Measurements from ENCODE around the gene BCAS3.

Gene BCAS3

DNA sequence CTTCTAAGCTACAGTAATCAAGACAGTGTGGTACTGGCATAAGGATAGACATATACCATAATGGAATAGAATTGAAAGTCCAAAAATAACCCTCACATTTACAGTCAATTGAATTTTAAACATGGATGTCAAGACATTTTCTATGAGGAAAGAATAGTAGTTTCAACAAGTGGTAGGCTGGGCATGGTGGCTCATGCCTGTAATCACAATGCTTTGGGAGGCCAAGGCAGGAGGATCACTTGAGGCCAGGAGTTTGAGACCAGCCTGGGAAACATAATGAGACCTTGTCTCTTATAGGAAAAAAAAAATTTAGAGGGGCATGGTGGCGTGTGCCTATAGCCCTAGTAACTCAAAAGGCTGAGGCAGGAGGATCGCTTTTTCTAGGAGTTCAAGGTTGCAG, 599.2 kb downstream of the BCAS3 start:
- TF ChIP-seq YY1 (IDR thresholded peaks at IDR 0.05; ENCODE audit: low read depth): no peak
- TF ChIP-seq, protein P1, sequence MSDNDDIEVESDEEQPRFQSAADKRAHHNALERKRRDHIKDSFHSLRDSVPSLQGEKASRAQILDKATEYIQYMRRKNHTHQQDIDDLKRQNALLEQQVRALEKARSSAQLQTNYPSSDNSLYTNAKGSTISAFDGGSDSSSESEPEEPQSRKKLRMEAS (IDR thresholded peaks at IDR 0.05): no peak
- TF ChIP-seq, protein P2, sequence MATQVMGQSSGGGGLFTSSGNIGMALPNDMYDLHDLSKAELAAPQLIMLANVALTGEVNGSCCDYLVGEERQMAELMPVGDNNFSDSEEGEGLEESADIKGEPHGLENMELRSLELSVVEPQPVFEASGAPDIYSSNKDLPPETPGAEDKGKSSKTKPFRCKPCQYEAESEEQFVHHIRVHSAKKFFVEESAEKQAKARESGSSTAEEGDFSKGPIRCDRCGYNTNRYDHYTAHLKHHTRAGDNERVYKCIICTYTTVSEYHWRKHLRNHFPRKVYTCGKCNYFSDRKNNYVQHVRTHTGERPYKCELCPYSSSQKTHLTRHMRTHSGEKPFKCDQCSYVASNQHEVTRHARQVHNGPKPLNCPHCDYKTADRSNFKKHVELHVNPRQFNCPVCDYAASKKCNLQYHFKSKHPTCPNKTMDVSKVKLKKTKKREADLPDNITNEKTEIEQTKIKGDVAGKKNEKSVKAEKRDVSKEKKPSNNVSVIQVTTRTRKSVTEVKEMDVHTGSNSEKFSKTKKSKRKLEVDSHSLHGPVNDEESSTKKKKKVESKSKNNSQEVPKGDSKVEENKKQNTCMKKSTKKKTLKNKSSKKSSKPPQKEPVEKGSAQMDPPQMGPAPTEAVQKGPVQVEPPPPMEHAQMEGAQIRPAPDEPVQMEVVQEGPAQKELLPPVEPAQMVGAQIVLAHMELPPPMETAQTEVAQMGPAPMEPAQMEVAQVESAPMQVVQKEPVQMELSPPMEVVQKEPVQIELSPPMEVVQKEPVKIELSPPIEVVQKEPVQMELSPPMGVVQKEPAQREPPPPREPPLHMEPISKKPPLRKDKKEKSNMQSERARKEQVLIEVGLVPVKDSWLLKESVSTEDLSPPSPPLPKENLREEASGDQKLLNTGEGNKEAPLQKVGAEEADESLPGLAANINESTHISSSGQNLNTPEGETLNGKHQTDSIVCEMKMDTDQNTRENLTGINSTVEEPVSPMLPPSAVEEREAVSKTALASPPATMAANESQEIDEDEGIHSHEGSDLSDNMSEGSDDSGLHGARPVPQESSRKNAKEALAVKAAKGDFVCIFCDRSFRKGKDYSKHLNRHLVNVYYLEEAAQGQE (IDR thresholded peaks at IDR 0.05; ENCODE audit: low read depth): no peak
- TF ChIP-seq EGR1 (IDR thresholded peaks at IDR 0.05): no peak
- TF ChIP-seq TEAD4 (IDR thresholded peaks at IDR 0.05): no peak
- TF ChIP-seq NFIC (IDR thresholded peaks at IDR 0.05): no peak
- TF ChIP-seq, protein P3, sequence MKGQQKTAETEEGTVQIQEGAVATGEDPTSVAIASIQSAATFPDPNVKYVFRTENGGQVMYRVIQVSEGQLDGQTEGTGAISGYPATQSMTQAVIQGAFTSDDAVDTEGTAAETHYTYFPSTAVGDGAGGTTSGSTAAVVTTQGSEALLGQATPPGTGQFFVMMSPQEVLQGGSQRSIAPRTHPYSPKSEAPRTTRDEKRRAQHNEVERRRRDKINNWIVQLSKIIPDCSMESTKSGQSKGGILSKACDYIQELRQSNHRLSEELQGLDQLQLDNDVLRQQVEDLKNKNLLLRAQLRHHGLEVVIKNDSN (IDR thresholded peaks at IDR 0.05): no peak
- TF ChIP-seq FOXM1 (IDR thresholded peaks at IDR 0.05; ENCODE audit: borderline replicate concordance, low read depth): no peak
- no peak for TF ChIP-seq TAF1 (IDR thresholded peaks at IDR 0.05; ENCODE audit: low read depth)
- no peak for TF ChIP-seq TCF12 (IDR thresholded peaks at IDR 0.05; ENCODE audit: low read depth)
- no peak for TF ChIP-seq CEBPB (IDR thresholded peaks at IDR 0.05)
- TF ChIP-seq EP300 (IDR thresholded peaks at IDR 0.05; ENCODE audit: borderline replicate concordance): no peak
- TF ChIP-seq CREB1 (IDR thresholded peaks at IDR 0.05; ENCODE audit: low read depth): no peak
- TF ChIP-seq RAD21 (IDR thresholded peaks at IDR 0.05; ENCODE audit: low read depth): no peak

GRCh38 chr17:61279476-61280145, 602.0 kb downstream of the BCAS3 start:
- no peak for TF ChIP-seq CREB1 (IDR thresholded peaks at IDR 0.05; ENCODE audit: low read depth)

DNA sequence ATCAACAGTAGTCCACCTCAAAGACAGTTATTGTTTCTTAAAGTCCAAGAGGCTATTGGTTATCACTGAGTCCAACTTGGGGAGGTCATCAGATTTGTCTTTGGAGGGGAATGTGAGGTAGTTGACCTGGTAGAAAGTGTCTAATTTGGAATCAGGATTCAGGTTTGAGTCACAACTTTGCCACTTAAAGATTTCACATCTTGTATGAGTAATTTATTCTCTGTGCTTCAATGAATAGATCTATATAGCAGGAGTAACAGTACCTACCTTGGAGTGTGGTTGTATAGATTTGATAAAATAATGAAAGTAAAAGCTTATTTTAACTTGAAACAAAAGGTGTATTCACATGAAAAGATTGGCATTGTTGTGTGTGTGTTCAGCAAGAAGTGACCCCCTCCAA, 602.7 kb downstream of the BCAS3 start:
- no peak for TF ChIP-seq TCF12 (IDR thresholded peaks at IDR 0.05; ENCODE audit: low read depth)
- TF ChIP-seq EP300 (IDR thresholded peaks at IDR 0.05; ENCODE audit: borderline replicate concordance): no peak
- no peak for TF ChIP-seq TEAD4 (IDR thresholded peaks at IDR 0.05)
- no peak for TF ChIP-seq FOXM1 (IDR thresholded peaks at IDR 0.05; ENCODE audit: borderline replicate concordance, low read depth)
- no peak for TF ChIP-seq CEBPB (IDR thresholded peaks at IDR 0.05)
- TF ChIP-seq, protein P2 (IDR thresholded peaks at IDR 0.05; ENCODE audit: low read depth): no peak
- TF ChIP-seq YY1 (IDR thresholded peaks at IDR 0.05; ENCODE audit: low read depth): no peak
- TF ChIP-seq TAF1 (IDR thresholded peaks at IDR 0.05; ENCODE audit: low read depth): no peak
- no peak for TF ChIP-seq ZBTB7A (IDR thresholded peaks at IDR 0.05; ENCODE audit: low read depth)

- TF ChIP-seq, protein P2 (IDR thresholded peaks at IDR 0.05; ENCODE audit: low read depth): no peak
- TF ChIP-seq, protein P3 (IDR thresholded peaks at IDR 0.05): no peak
- TF ChIP-seq TCF12 (IDR thresholded peaks at IDR 0.05; ENCODE audit: low read depth) (no peak), TAF1 (IDR thresholded peaks at IDR 0.05; ENCODE audit: low read depth) (no peak), FOXM1 (IDR thresholded peaks at IDR 0.05; ENCODE audit: borderline replicate concordance, low read depth) (no peak), RAD21 (IDR thresholded peaks at IDR 0.05; ENCODE audit: low read depth) (no peak), EGR1 (IDR thresholded peaks at IDR 0.05) (no peak), EP300 (IDR thresholded peaks at IDR 0.05; ENCODE audit: borderline replicate concordance) (no peak), CREB1 (IDR thresholded peaks at IDR 0.05; ENCODE audit: low read depth) (no peak), ZBTB7A (IDR thresholded peaks at IDR 0.05; ENCODE audit: low read depth) (no peak)
- TF ChIP-seq, protein P1 (IDR thresholded peaks at IDR 0.05): no peak
These were observed 603.2 kb downstream of the BCAS3 start for GRCh38 chr17:61280851-61281250.

DNA sequence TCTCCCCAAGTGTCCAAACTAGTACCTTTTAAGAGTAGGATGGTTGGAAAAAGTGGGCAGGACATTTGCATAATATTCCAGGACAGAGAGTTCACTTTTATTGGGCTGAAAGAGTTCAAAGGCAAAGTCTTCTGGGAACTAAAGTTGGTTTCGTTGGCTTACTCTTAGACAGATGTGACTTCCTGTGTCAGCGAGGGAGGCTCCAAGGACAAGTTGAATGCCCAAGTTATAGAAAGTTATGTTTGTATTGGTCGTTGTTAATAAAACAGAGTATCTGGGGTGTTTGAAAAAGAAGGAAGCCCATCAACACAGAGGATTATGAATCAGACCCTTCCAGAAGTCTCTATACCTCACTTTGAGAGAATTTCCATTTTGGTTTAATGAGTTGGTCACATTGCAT, 604.7 kb downstream of the BCAS3 start:
- TF ChIP-seq EP300 (IDR thresholded peaks at IDR 0.05; ENCODE audit: borderline replicate concordance) (no peak), TAF1 (IDR thresholded peaks at IDR 0.05; ENCODE audit: low read depth) (no peak), EGR1 (IDR thresholded peaks at IDR 0.05) (no peak), ZBTB7A (IDR thresholded peaks at IDR 0.05; ENCODE audit: low read depth) (no peak), TCF12 (IDR thresholded peaks at IDR 0.05; ENCODE audit: low read depth) (no peak), CEBPB (IDR thresholded peaks at IDR 0.05) (no peak), TEAD4 (IDR thresholded peaks at IDR 0.05) (no peak), CREB1 (IDR thresholded peaks at IDR 0.05; ENCODE audit: low read depth) (no peak), NFIC (IDR thresholded peaks at IDR 0.05) (no peak), FOXM1 (IDR thresholded peaks at IDR 0.05; ENCODE audit: borderline replicate concordance, low read depth) (no peak), RAD21 (IDR thresholded peaks at IDR 0.05; ENCODE audit: low read depth) (no peak), YY1 (IDR thresholded peaks at IDR 0.05; ENCODE audit: low read depth) (no peak)
- TF ChIP-seq, protein P1 (IDR thresholded peaks at IDR 0.05): no peak
- TF ChIP-seq, protein P2 (IDR thresholded peaks at IDR 0.05; ENCODE audit: low read depth): no peak
- TF ChIP-seq, protein P3 (IDR thresholded peaks at IDR 0.05): no peak

All from Ishikawa (cell line).